WTC11 (cell line): ENCODE measurements around the gene HOMER1. TPM values are rescaled to one million over a fixed set of nuclear protein-coding genes. Genes with fewer than 3 reads are reported as not detected.

ENCODE experiments used
- ATAC-seq: fragments of 200-7000 bp; cut with Tn5 transposase; 2 replicates; pipeline ENCODE4 v1.10.0; 2021; ENCODE audit warnings: mild to moderate bottlenecking, moderate library complexity
- CTCF ChIA-PET: fragments of 300-600 bp; sonication (Branson Sonifier 250); formaldehyde crosslinking; loops from one replicate; lab custom pipeline; 2021; ENCODE audit warnings: antibody characterized with exemption; lab: Charles Lee
- POLR2A ChIA-PET: fragments of 350-600 bp; sonication (Branson Sonifier 250); formaldehyde crosslinking; loops from one replicate; lab custom pipeline; 2021; ENCODE audit warnings: antibody characterized with exemption; lab: Charles Lee
- DNase-seq: peaks from one replicate; pipeline ENCODE4 v3.0.0; 2021; ENCODE audit warnings: low spot score
- H3K27ac Mint-ChIP-seq: 2 replicates; pipeline ENCODE4 v1.8.0; 2021; ENCODE audit warnings: mixed read lengths
- H3K27me3 Mint-ChIP-seq: 2 replicates; pipeline ENCODE4 v1.8.0; 2021; ENCODE audit warnings: low read depth, mild to moderate bottlenecking, moderate library complexity, mixed read lengths
- H3K36me3 Mint-ChIP-seq: 2 replicates; pipeline ENCODE4 v1.8.0; 2021; ENCODE audit warnings: mixed read lengths
- H3K4me1 Mint-ChIP-seq: 2 replicates; pipeline ENCODE4 v1.8.0; 2022; ENCODE audit warnings: mixed read lengths
- H3K4me3 Mint-ChIP-seq: 2 replicates; pipeline ENCODE4 v1.8.0; 2021; ENCODE audit warnings: mild to moderate bottlenecking, moderate library complexity, mixed read lengths
- H3K9me3 Mint-ChIP-seq: 2 replicates; pipeline ENCODE4 v1.8.0; 2021; ENCODE audit warnings: mixed read lengths
- CBFB ChIP-seq: sonication (generic); formaldehyde crosslinking; IDR thresholded peaks from 2 replicates; pipeline ENCODE4 v1.8.1; 2022; ENCODE audit warnings: mild to moderate bottlenecking, low read depth, missing genetic modification reagents
- CREM ChIP-seq: sonication (generic); formaldehyde crosslinking; IDR thresholded peaks from 2 replicates; pipeline ENCODE4 v1.8.1; 2022; ENCODE audit warnings: mild to moderate bottlenecking, missing genetic modification reagents, moderate library complexity
- ETV6 ChIP-seq: sonication (generic); formaldehyde crosslinking; IDR thresholded peaks from 2 replicates; pipeline ENCODE4 v1.8.1; 2022; ENCODE audit warnings: mild to moderate bottlenecking, missing genetic modification reagents
- FOXK1 ChIP-seq: sonication (generic); formaldehyde crosslinking; IDR thresholded peaks from 2 replicates; pipeline ENCODE4 v1.8.0; 2022; ENCODE audit warnings: mild to moderate bottlenecking, moderate library complexity, missing genetic modification reagents
- KAT7 ChIP-seq: sonication (generic); formaldehyde crosslinking; IDR thresholded peaks from 2 replicates; pipeline ENCODE4 v1.8.1; 2023; ENCODE audit warnings: missing genetic modification reagents, mild to moderate bottlenecking, borderline replicate concordance
- PRRX2 ChIP-seq: fragments of 250-450 bp; sonication (Bioruptor Pico); IDR thresholded peaks from 2 replicates; pipeline ENCODE4 v1.8.0; 2021; ENCODE audit warnings: mild to moderate bottlenecking
- RORB ChIP-seq: fragments of 250-450 bp; sonication (Bioruptor Pico); IDR thresholded peaks from 2 replicates; pipeline ENCODE4 v1.9.0; 2021; ENCODE audit warnings: mild to moderate bottlenecking
- ZNF671 ChIP-seq: fragments of 250-450 bp; sonication (Bioruptor Pico); IDR thresholded peaks from 2 replicates; pipeline ENCODE4 v1.8.0; 2021; ENCODE audit warnings: mild to moderate bottlenecking
- total RNA-seq: library from RNA; stranded (reverse); gene quantifications from 3 replicates; pipeline ENCODE4 v1.2.3, GENCODE V29; 2021
- TF ChIP-seq, protein P1 (sequence below): sonication (generic); formaldehyde crosslinking; IDR thresholded peaks from 2 replicates; pipeline ENCODE4 v1.8.1; 2022; ENCODE audit warnings: low read depth, mild to moderate bottlenecking, moderate library complexity, missing genetic modification reagents, borderline replicate concordance
- TF ChIP-seq, protein P2 (sequence below): sonication (generic); formaldehyde crosslinking; IDR thresholded peaks from 2 replicates; pipeline ENCODE4 v1.8.1; 2022; ENCODE audit warnings: missing genetic modification reagents, borderline replicate concordance
- TF ChIP-seq, protein P3 (sequence below): sonication (generic); formaldehyde crosslinking; IDR thresholded peaks from 2 replicates; pipeline ENCODE4 v1.8.1; 2023; ENCODE audit warnings: mild to moderate bottlenecking, missing genetic modification reagents, borderline replicate concordance
- TF ChIP-seq, protein P4 (sequence below): sonication (generic); formaldehyde crosslinking; IDR thresholded peaks from 2 replicates; pipeline ENCODE4 v1.8.0; 2022; ENCODE audit warnings: mild to moderate bottlenecking, missing genetic modification reagents
- TF ChIP-seq, protein P5 (sequence below): sonication (generic); formaldehyde crosslinking; IDR thresholded peaks from 2 replicates; pipeline ENCODE4 v1.8.1; 2023; ENCODE audit warnings: mild to moderate bottlenecking, missing genetic modification reagents
- TF ChIP-seq, protein P6 (sequence below): sonication (generic); formaldehyde crosslinking; IDR thresholded peaks from 2 replicates; pipeline ENCODE4 v1.8.1; 2023; ENCODE audit warnings: mild to moderate bottlenecking, missing genetic modification reagents, moderate library complexity
- TF ChIP-seq, protein P7 (sequence below): sonication (generic); formaldehyde crosslinking; IDR thresholded peaks from 2 replicates; pipeline ENCODE4 v1.8.1; 2023; ENCODE audit warnings: mild to moderate bottlenecking, missing genetic modification reagents, moderate library complexity
- TF ChIP-seq, protein P8 (sequence below): sonication (generic); formaldehyde crosslinking; IDR thresholded peaks from 2 replicates; pipeline ENCODE4 v1.8.0; 2023; ENCODE audit warnings: missing genetic modification reagents, mild to moderate bottlenecking, borderline replicate concordance

HOMER1 gene
- total RNA-seq, 1 experiment from 2014 or later, result 37.6 TPM

DNA sequence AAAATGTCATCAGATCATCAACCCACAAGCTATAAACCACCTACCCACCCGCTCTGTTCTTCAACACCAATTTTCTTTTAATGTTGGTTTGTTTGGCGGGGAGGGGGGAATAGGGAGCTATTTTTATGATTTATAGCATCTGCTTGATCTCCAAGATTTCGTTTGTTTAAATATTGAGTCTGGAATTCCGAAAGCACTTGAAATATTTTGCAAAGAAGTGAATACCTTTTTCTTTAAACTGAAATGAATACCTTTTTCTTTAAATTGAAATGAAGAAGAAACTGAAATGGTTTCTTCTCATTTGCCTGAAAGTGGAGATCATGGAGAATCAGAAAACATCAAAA is 49.3 kb upstream of the HOMER1 start (continued):
- TF ChIP-seq, protein P1, sequence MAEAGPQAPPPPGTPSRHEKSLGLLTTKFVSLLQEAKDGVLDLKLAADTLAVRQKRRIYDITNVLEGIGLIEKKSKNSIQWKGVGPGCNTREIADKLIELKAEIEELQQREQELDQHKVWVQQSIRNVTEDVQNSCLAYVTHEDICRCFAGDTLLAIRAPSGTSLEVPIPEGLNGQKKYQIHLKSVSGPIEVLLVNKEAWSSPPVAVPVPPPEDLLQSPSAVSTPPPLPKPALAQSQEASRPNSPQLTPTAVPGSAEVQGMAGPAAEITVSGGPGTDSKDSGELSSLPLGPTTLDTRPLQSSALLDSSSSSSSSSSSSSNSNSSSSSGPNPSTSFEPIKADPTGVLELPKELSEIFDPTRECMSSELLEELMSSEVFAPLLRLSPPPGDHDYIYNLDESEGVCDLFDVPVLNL (CRISPR knock-in tag), result no peak

DNA sequence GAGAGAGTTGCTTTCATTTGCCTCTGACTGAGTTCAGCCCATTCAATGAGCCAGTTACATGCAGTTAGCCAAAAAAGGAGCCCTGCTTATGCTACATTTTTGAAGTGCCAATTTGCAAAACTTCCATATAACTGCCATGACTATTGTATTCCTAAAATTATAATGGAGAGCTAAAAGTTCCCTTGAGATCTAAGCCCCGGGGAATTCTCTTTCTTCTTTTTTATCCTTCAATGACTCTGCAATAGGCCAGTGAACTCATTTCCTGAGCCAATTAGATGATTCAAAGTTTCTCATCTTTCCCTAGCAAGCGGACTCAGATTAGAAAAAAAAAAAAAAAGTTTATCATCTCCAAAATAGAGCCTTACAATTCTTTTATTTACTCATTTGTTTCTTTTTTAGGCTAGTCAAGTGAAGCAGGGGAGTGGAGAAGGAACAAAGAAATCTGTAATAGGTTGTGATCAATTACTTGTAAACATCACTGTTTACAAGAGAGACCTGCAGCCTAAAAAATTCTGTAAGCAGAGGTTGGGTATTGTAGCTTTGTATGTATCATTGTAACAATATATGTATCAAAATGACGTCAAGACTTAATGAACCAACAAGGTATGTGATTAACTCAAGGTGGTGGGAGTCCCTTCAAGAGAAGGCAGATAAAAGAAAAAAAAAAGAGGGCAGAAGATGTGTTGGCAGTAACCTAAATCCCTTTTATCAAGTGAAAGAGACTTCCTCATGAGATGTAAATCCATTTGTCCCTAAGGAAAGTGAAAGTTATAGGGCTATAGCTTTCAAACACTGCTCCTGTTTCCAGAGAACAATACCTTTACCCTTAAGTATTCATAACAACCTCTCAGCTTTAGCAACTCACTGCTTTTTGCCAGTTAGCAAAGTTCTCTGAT is 48.7 kb upstream of the HOMER1 start:
- H3K4me3 Mint-ChIP-seq, result no peak overlapping the region
- H3K9me3 Mint-ChIP-seq, result no peaks in the 10 kb centered on the region
- DNase-seq (no peak), ATAC-seq (no peak)
- peaks cover 22% of the 10 kb centered on the region for H3K4me1 Mint-ChIP-seq
- no peaks in the 10 kb centered on the region for H3K36me3 Mint-ChIP-seq
- CTCF ChIA-PET, result interaction anchor here (0.6 to 2.0 kb wide), 3 partner anchors 10 to 212 kb away, joined by 3 to 5 read pairs (median 4); no protein-coding TSS in a partner anchor
- H3K27me3 Mint-ChIP-seq, result no peaks in the 10 kb centered on the region
- TF ChIP-seq ZNF671 (CRISPR knock-in tag), result no peak
- TF ChIP-seq PRRX2 (CRISPR knock-in tag), result no peak
- TF ChIP-seq, protein P2, sequence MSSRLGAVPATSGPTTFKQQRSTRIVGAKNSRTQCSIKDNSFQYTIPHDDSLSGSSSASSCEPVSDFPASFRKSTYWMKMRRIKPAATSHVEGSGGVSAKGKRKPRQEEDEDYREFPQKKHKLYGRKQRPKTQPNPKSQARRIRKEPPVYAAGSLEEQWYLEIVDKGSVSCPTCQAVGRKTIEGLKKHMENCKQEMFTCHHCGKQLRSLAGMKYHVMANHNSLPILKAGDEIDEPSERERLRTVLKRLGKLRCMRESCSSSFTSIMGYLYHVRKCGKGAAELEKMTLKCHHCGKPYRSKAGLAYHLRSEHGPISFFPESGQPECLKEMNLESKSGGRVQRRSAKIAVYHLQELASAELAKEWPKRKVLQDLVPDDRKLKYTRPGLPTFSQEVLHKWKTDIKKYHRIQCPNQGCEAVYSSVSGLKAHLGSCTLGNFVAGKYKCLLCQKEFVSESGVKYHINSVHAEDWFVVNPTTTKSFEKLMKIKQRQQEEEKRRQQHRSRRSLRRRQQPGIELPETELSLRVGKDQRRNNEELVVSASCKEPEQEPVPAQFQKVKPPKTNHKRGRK, result no peak
- TF ChIP-seq ETV6 (CRISPR knock-in tag), result no peak
- no peak for TF ChIP-seq KAT7 (CRISPR knock-in tag)
- TF ChIP-seq, protein P3, sequence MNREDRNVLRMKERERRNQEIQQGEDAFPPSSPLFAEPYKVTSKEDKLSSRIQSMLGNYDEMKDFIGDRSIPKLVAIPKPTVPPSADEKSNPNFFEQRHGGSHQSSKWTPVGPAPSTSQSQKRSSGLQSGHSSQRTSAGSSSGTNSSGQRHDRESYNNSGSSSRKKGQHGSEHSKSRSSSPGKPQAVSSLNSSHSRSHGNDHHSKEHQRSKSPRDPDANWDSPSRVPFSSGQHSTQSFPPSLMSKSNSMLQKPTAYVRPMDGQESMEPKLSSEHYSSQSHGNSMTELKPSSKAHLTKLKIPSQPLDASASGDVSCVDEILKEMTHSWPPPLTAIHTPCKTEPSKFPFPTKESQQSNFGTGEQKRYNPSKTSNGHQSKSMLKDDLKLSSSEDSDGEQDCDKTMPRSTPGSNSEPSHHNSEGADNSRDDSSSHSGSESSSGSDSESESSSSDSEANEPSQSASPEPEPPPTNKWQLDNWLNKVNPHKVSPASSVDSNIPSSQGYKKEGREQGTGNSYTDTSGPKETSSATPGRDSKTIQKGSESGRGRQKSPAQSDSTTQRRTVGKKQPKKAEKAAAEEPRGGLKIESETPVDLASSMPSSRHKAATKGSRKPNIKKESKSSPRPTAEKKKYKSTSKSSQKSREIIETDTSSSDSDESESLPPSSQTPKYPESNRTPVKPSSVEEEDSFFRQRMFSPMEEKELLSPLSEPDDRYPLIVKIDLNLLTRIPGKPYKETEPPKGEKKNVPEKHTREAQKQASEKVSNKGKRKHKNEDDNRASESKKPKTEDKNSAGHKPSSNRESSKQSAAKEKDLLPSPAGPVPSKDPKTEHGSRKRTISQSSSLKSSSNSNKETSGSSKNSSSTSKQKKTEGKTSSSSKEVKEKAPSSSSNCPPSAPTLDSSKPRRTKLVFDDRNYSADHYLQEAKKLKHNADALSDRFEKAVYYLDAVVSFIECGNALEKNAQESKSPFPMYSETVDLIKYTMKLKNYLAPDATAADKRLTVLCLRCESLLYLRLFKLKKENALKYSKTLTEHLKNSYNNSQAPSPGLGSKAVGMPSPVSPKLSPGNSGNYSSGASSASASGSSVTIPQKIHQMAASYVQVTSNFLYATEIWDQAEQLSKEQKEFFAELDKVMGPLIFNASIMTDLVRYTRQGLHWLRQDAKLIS (CRISPR knock-in tag), result no peak
- TF ChIP-seq, protein P4, sequence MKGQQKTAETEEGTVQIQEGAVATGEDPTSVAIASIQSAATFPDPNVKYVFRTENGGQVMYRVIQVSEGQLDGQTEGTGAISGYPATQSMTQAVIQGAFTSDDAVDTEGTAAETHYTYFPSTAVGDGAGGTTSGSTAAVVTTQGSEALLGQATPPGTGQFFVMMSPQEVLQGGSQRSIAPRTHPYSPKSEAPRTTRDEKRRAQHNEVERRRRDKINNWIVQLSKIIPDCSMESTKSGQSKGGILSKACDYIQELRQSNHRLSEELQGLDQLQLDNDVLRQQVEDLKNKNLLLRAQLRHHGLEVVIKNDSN, result no peak
- TF ChIP-seq, protein P5, sequence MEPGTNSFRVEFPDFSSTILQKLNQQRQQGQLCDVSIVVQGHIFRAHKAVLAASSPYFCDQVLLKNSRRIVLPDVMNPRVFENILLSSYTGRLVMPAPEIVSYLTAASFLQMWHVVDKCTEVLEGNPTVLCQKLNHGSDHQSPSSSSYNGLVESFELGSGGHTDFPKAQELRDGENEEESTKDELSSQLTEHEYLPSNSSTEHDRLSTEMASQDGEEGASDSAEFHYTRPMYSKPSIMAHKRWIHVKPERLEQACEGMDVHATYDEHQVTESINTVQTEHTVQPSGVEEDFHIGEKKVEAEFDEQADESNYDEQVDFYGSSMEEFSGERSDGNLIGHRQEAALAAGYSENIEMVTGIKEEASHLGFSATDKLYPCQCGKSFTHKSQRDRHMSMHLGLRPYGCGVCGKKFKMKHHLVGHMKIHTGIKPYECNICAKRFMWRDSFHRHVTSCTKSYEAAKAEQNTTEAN (CRISPR knock-in tag), result no peak
- TF ChIP-seq RORB, result no peak
- no peak for TF ChIP-seq FOXK1
- TF ChIP-seq, all 79 proteins: peak for 0
- POLR2A ChIA-PET, result interaction anchor here (0.6 to 1.1 kb wide), 4 partner anchors 10 to 136 kb away, joined by 3 to 5 read pairs (median 4); no protein-coding TSS in a partner anchor
- 0 out of 2 replicates have a peak overlapping the region, but pooled peaks have one; percentile 64 for H3K27ac Mint-ChIP-seq

DNA sequence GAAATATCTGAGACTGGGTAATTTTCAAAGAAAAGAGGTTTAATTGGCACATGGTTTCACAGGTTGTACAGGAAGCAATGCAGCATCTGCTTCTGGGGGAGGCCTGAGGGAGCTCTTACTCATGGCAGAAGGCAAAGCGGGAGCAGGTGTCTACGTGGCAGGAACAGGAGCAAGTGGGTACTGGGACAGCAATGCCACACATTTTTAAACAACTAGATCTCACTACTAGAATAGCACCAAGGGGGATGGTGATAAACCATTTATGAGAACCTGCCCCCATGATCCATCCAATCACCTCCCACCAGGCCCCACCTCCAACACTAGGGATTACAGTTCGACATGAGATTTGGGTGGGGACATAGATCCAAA is 47.6 kb upstream of the HOMER1 start:
- Mint-ChIP-seq H3K4me3 (no peak overlapping the region), H3K36me3 (no peaks in the 10 kb centered on the region), H3K4me1 (peaks cover 22% of the 10 kb centered on the region), H3K27me3 (no peaks in the 10 kb centered on the region), H3K9me3 (no peaks in the 10 kb centered on the region), H3K27ac (no peak overlapping the region)
- no peak for ATAC-seq
- DNase-seq, result no peak
- ChIA-PET POLR2A (no interaction called here), CTCF (interaction anchor here (1.2 kb wide), 1 partner anchor 213 kb away, joined by 3 read pairs; no protein-coding TSS in a partner anchor)
- TF ChIP-seq, protein P6, sequence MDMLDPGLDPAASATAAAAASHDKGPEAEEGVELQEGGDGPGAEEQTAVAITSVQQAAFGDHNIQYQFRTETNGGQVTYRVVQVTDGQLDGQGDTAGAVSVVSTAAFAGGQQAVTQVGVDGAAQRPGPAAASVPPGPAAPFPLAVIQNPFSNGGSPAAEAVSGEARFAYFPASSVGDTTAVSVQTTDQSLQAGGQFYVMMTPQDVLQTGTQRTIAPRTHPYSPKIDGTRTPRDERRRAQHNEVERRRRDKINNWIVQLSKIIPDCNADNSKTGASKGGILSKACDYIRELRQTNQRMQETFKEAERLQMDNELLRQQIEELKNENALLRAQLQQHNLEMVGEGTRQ (CRISPR knock-in tag), result no peak
- TF ChIP-seq, protein P7, sequence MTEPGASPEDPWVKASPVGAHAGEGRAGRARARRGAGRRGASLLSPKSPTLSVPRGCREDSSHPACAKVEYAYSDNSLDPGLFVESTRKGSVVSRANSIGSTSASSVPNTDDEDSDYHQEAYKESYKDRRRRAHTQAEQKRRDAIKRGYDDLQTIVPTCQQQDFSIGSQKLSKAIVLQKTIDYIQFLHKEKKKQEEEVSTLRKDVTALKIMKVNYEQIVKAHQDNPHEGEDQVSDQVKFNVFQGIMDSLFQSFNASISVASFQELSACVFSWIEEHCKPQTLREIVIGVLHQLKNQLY (CRISPR knock-in tag), result no peak
- TF ChIP-seq CREM (CRISPR knock-in tag) (no peak), CBFB (CRISPR knock-in tag) (no peak)
- TF ChIP-seq, protein P8, sequence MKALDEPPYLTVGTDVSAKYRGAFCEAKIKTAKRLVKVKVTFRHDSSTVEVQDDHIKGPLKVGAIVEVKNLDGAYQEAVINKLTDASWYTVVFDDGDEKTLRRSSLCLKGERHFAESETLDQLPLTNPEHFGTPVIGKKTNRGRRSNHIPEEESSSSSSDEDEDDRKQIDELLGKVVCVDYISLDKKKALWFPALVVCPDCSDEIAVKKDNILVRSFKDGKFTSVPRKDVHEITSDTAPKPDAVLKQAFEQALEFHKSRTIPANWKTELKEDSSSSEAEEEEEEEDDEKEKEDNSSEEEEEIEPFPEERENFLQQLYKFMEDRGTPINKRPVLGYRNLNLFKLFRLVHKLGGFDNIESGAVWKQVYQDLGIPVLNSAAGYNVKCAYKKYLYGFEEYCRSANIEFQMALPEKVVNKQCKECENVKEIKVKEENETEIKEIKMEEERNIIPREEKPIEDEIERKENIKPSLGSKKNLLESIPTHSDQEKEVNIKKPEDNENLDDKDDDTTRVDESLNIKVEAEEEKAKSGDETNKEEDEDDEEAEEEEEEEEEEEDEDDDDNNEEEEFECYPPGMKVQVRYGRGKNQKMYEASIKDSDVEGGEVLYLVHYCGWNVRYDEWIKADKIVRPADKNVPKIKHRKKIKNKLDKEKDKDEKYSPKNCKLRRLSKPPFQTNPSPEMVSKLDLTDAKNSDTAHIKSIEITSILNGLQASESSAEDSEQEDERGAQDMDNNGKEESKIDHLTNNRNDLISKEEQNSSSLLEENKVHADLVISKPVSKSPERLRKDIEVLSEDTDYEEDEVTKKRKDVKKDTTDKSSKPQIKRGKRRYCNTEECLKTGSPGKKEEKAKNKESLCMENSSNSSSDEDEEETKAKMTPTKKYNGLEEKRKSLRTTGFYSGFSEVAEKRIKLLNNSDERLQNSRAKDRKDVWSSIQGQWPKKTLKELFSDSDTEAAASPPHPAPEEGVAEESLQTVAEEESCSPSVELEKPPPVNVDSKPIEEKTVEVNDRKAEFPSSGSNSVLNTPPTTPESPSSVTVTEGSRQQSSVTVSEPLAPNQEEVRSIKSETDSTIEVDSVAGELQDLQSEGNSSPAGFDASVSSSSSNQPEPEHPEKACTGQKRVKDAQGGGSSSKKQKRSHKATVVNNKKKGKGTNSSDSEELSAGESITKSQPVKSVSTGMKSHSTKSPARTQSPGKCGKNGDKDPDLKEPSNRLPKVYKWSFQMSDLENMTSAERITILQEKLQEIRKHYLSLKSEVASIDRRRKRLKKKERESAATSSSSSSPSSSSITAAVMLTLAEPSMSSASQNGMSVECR (CRISPR knock-in tag), result no peak
